ENCODE data around the gene GLI1.

The GLI1 gene

DNA sequence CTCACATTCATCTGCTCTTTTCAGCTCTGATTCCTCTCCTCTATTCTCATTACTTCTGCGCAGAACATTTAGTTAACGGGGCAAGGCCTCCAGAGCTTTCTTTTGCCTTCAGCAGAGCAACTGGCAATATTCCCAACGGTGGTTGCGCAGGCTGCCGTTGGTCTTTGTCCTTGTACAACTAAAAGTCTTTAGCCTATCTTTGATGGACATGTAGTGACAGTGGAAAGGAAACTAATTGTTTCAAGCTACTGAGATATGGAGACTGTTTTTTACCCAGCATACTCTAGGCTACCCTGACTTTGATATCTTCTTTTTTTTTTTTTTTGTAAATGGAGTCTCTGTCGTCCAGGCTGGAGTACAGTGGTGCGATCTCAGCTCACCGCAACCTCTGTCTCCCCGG is 41.3 kb upstream of the GLI1 start:
- no peak for TF ChIP-seq YY1 (IDR thresholded peaks at IDR 0.05; ENCODE audit: low read depth)
- TF ChIP-seq, protein P1, sequence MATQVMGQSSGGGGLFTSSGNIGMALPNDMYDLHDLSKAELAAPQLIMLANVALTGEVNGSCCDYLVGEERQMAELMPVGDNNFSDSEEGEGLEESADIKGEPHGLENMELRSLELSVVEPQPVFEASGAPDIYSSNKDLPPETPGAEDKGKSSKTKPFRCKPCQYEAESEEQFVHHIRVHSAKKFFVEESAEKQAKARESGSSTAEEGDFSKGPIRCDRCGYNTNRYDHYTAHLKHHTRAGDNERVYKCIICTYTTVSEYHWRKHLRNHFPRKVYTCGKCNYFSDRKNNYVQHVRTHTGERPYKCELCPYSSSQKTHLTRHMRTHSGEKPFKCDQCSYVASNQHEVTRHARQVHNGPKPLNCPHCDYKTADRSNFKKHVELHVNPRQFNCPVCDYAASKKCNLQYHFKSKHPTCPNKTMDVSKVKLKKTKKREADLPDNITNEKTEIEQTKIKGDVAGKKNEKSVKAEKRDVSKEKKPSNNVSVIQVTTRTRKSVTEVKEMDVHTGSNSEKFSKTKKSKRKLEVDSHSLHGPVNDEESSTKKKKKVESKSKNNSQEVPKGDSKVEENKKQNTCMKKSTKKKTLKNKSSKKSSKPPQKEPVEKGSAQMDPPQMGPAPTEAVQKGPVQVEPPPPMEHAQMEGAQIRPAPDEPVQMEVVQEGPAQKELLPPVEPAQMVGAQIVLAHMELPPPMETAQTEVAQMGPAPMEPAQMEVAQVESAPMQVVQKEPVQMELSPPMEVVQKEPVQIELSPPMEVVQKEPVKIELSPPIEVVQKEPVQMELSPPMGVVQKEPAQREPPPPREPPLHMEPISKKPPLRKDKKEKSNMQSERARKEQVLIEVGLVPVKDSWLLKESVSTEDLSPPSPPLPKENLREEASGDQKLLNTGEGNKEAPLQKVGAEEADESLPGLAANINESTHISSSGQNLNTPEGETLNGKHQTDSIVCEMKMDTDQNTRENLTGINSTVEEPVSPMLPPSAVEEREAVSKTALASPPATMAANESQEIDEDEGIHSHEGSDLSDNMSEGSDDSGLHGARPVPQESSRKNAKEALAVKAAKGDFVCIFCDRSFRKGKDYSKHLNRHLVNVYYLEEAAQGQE (IDR thresholded peaks at IDR 0.05; ENCODE audit: low read depth), result no peak
- TF ChIP-seq EGR1 (IDR thresholded peaks at IDR 0.05), result no peak
- TF ChIP-seq FOXM1 (IDR thresholded peaks at IDR 0.05; ENCODE audit: borderline replicate concordance, low read depth), result no peak
- TF ChIP-seq TAF1 (IDR thresholded peaks at IDR 0.05; ENCODE audit: low read depth), result no peak
- TF ChIP-seq TEAD4 (IDR thresholded peaks at IDR 0.05), result no peak
- no peak for TF ChIP-seq USF1 (IDR thresholded peaks at IDR 0.05)
- TF ChIP-seq ZBTB7A (IDR thresholded peaks at IDR 0.05; ENCODE audit: low read depth), result no peak
- TF ChIP-seq CREB1 (IDR thresholded peaks at IDR 0.05; ENCODE audit: low read depth), result no peak
- no peak for TF ChIP-seq RAD21 (IDR thresholded peaks at IDR 0.05; ENCODE audit: low read depth)
- no peak for TF ChIP-seq EP300 (IDR thresholded peaks at IDR 0.05; ENCODE audit: borderline replicate concordance)
- no peak for TF ChIP-seq CEBPB (IDR thresholded peaks at IDR 0.05)
- TF ChIP-seq, protein P2, sequence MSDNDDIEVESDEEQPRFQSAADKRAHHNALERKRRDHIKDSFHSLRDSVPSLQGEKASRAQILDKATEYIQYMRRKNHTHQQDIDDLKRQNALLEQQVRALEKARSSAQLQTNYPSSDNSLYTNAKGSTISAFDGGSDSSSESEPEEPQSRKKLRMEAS (IDR thresholded peaks at IDR 0.05), result no peak
- no peak for TF ChIP-seq TCF12 (IDR thresholded peaks at IDR 0.05; ENCODE audit: low read depth)
- no peak for TF ChIP-seq NFIC (IDR thresholded peaks at IDR 0.05)

- TF ChIP-seq YY1 (IDR thresholded peaks at IDR 0.05; ENCODE audit: low read depth) (no peak), TAF1 (IDR thresholded peaks at IDR 0.05; ENCODE audit: low read depth) (no peak), CREB1 (IDR thresholded peaks at IDR 0.05; ENCODE audit: low read depth) (no peak), TEAD4 (IDR thresholded peaks at IDR 0.05) (no peak)
Observed at GRCh38 chr12:57419495-57419894, 40.1 kb upstream of the GLI1 start.

DNA sequence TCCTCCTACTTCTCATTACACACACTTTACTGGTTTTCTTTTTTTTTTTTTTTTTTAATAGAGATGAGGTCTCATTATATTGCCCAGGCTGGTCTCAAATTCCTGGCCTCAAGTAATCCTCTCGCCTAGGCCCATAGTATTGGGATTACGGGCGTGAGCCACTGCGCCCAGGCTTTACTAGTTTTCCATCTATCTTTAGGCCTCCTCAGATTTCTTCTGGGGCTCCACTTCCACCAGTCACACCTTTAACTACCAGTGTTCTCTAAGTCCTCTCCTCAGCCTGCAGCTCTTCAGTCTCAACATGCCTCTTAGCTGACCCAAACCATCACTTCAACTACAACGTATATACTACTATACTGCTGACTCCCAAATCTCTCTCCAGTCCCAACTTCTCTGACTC is 39.1 kb upstream of the GLI1 start:
- TF ChIP-seq CEBPB (IDR thresholded peaks at IDR 0.05) (no peak), EGR1 (IDR thresholded peaks at IDR 0.05) (no peak), TCF12 (IDR thresholded peaks at IDR 0.05; ENCODE audit: low read depth) (no peak), FOXM1 (IDR thresholded peaks at IDR 0.05; ENCODE audit: borderline replicate concordance, low read depth) (no peak), USF1 (IDR thresholded peaks at IDR 0.05) (no peak), ZBTB7A (IDR thresholded peaks at IDR 0.05; ENCODE audit: low read depth) (no peak), EP300 (IDR thresholded peaks at IDR 0.05; ENCODE audit: borderline replicate concordance) (no peak), CREB1 (IDR thresholded peaks at IDR 0.05; ENCODE audit: low read depth) (no peak), TEAD4 (IDR thresholded peaks at IDR 0.05) (no peak), NFIC (IDR thresholded peaks at IDR 0.05) (no peak), RAD21 (IDR thresholded peaks at IDR 0.05; ENCODE audit: low read depth) (no peak), TAF1 (IDR thresholded peaks at IDR 0.05; ENCODE audit: low read depth) (no peak)
- TF ChIP-seq, protein P1 (IDR thresholded peaks at IDR 0.05; ENCODE audit: low read depth), result no peak
- TF ChIP-seq, protein P2 (IDR thresholded peaks at IDR 0.05), result no peak

- TF ChIP-seq FOXM1 (IDR thresholded peaks at IDR 0.05; ENCODE audit: borderline replicate concordance, low read depth) (no peak), EP300 (IDR thresholded peaks at IDR 0.05; ENCODE audit: borderline replicate concordance) (no peak)
Observed at GRCh38 chr12:57428965-57429364, 30.6 kb upstream of the GLI1 start.

DNA sequence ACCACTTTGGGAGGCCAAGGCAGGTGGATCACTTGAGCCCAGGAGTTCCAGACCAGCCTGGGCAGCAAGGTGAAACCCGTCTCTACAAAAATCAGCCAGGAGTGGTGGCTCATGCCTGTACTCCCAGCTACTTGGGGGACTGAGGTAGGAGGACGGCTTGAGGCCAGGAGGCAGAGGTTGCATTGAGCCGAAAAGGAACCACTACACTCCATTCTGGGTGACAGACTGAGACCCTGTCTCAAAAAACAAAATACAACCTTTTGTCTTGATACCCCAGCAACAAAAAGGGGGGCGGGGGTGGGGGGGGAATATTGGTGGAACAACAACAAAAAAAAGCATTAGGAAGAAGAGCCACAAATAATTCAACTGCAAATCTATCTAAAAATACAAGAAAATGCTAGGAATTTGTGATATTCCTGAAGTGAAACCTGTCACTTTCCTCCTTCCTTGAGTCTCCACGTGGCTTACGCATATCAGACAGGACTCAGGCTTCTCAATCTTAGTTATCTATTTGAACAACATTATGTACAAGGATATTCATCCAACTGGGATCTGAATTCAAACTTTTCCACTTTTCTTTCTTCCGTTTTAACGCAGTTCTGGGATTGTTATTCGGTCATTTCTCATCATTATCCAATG is 30.0 kb upstream of the GLI1 start:
- no peak for TF ChIP-seq EGR1 (IDR thresholded peaks at IDR 0.05)
- no peak for TF ChIP-seq ZBTB7A (IDR thresholded peaks at IDR 0.05; ENCODE audit: low read depth)
- no peak for TF ChIP-seq RAD21 (IDR thresholded peaks at IDR 0.05; ENCODE audit: low read depth)
- TF ChIP-seq CEBPB (IDR thresholded peaks at IDR 0.05), result no peak
- TF ChIP-seq, protein P1 (IDR thresholded peaks at IDR 0.05; ENCODE audit: low read depth), result no peak
- TF ChIP-seq FOXM1 (IDR thresholded peaks at IDR 0.05; ENCODE audit: borderline replicate concordance, low read depth), result no peak
- TF ChIP-seq CREB1 (IDR thresholded peaks at IDR 0.05; ENCODE audit: low read depth), result no peak
- no peak for TF ChIP-seq TEAD4 (IDR thresholded peaks at IDR 0.05)
- TF ChIP-seq EP300 (IDR thresholded peaks at IDR 0.05; ENCODE audit: borderline replicate concordance), result no peak
- TF ChIP-seq, protein P2 (IDR thresholded peaks at IDR 0.05), result no peak
